CD4-positive, alpha-beta T cell (primary cell): ENCODE data around the gene NNAT. TPM values are rescaled to one million over a fixed set of nuclear protein-coding genes. Genes with fewer than 3 reads are reported as not detected.

Source experiments
- ATAC-seq: fragments of 200-7000 bp; cut with Tn5 transposase; one replicate; pipeline ENCODE4 v1.10.0; 2022; ENCODE audit warnings: mild to moderate bottlenecking; ENCODE audit not compliant: poor library complexity
- CTCF ChIA-PET: fragments of 350-600 bp; sonication (Branson Sonifier 250); formaldehyde crosslinking; loops from one replicate; lab custom pipeline; 2021; ENCODE audit warnings: antibody characterized with exemption, inconsistent platforms; lab: Charles Lee
- POLR2A ChIA-PET: fragments of 350-600 bp; sonication (Branson Sonifier 250); formaldehyde crosslinking; loops from one replicate; lab custom pipeline; 2021; ENCODE audit warnings: antibody characterized with exemption, inconsistent platforms; lab: Charles Lee
- DNase-seq, 14 experiments: peaks; one replicate each; pipeline ENCODE4 v3.0.0-alpha.2; 2013 to 2020; ENCODE audit warnings: mixed read lengths in 2 of 14
- H3K27ac ChIP-seq, 2 donors: one replicate each; pipeline versions ENCODE4 v1.5.1 to v1.7.0; 2013; ENCODE audit warnings: low read length in 2 of 2, low read depth in 1 of 2, mild to moderate bottlenecking in 1 of 2
- H3K27me3 ChIP-seq, 2 experiments: 1 replicate in 1 of 2; 2 replicates in 1 of 2; pipeline versions ENCODE4 v1.6.1 to v1.7.0; 2013; ENCODE audit warnings: low read length in 2 of 2, control low read depth in 1 of 2, mild to moderate bottlenecking in 1 of 2, moderate library complexity in 1 of 2; ENCODE audit not compliant: insufficient read depth in 2 of 2, control insufficient read depth in 1 of 2
- H3K36me3 ChIP-seq: one replicate; pipeline ENCODE4 v1.6.1; 2013; ENCODE audit warnings: low read length, control low read depth; ENCODE audit not compliant: insufficient read depth
- H3K4me1 ChIP-seq: one replicate; pipeline ENCODE4 v1.6.1; 2013; ENCODE audit warnings: low read length, control low read depth; ENCODE audit not compliant: insufficient read depth
- H3K4me3 ChIP-seq: one replicate; pipeline ENCODE4 v1.5.1; 2013; ENCODE audit warnings: mild to moderate bottlenecking, low read length, moderate library complexity
- H3K9me3 ChIP-seq, 2 experiments: 1 replicate in 1 of 2; 2 replicates in 1 of 2; pipeline versions ENCODE4 v1.6.1 to v1.7.0; 2013; ENCODE audit warnings: low read length in 2 of 2, mild to moderate bottlenecking in 2 of 2, control low read depth in 1 of 2, moderate library complexity in 1 of 2; ENCODE audit not compliant: control insufficient read depth in 1 of 2, insufficient read depth in 1 of 2
- H3K27ac Mint-ChIP-seq: one replicate; pipeline ENCODE4 v1.8.0; 2020; ENCODE audit warnings: mixed read lengths
- H3K27me3 Mint-ChIP-seq: one replicate; pipeline ENCODE4 v1.8.0; 2021; ENCODE audit warnings: mixed read lengths
- H3K36me3 Mint-ChIP-seq: one replicate; pipeline ENCODE4 v1.8.0; 2021; ENCODE audit warnings: low read depth, mixed read lengths
- H3K4me1 Mint-ChIP-seq: one replicate; pipeline ENCODE4 v1.8.0; 2021; ENCODE audit warnings: low read depth, mixed read lengths
- H3K4me3 Mint-ChIP-seq: one replicate; pipeline ENCODE4 v1.8.0; 2020; ENCODE audit warnings: mild to moderate bottlenecking, mixed read lengths
- H3K9me3 Mint-ChIP-seq: one replicate; pipeline ENCODE4 v1.8.0; 2020; ENCODE audit warnings: mixed read lengths
- intact Hi-C, 2 experiments: fragments of 100-400 bp; cut with DNase I in 1 of 2; cut with micrococcal nuclease in 1 of 2; formaldehyde crosslinking; loops; one replicate each; pipeline versions ENCODE4 v1.15.1 to v1.9.0; 2023 to 2025; cut with DNase I, micrococcal nuclease
- total RNA-seq, 174 experiments: library from RNA in 2 of 174; stranded (reverse) in 2 of 174; gene quantifications; one replicate each; pipeline ENCODE4 v1.2.3 and lab custom pipeline; 2021 to 2026
- TF ChIP-seq, protein P1 (sequence below): fragments of 200-600 bp; IDR thresholded peaks from one replicate; pipeline ENCODE4 v1.8.0; 2022; ENCODE audit warnings: antibody characterized with exemption, mild to moderate bottlenecking

Gene NNAT
- total RNA-seq, 2 experiments from 2014 or later: not detected

DNA sequence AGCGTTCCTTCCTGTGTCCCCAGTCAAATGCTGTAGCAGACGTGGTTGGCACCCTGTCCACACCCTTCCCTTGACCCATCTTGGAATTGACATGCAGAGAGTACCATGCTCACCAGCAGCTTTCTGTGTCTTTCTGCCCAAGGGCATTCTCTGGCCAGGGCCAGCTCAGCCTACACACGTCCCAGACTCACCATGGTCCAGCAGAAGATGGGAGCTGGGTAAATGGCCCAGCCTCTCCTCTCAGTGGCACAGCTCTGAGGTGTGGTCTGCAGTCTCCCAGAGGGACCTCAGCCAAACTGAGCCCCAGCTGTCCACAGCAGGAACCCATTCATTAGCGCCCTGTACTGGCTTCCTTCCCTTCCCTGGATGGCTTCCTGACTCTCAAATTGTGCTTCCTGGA lies 37.7 kb downstream of the NNAT start:
- POLR2A ChIA-PET: no interaction called here
- peaks cover 8 to 17% of the 10 kb centered on the region in 2 experiments for H3K27me3 ChIP-seq
- H3K4me3 Mint-ChIP-seq: no peak overlapping the region
- ATAC-seq: no peak
- intact Hi-C loops: no loop called here
- TF ChIP-seq, protein P1, sequence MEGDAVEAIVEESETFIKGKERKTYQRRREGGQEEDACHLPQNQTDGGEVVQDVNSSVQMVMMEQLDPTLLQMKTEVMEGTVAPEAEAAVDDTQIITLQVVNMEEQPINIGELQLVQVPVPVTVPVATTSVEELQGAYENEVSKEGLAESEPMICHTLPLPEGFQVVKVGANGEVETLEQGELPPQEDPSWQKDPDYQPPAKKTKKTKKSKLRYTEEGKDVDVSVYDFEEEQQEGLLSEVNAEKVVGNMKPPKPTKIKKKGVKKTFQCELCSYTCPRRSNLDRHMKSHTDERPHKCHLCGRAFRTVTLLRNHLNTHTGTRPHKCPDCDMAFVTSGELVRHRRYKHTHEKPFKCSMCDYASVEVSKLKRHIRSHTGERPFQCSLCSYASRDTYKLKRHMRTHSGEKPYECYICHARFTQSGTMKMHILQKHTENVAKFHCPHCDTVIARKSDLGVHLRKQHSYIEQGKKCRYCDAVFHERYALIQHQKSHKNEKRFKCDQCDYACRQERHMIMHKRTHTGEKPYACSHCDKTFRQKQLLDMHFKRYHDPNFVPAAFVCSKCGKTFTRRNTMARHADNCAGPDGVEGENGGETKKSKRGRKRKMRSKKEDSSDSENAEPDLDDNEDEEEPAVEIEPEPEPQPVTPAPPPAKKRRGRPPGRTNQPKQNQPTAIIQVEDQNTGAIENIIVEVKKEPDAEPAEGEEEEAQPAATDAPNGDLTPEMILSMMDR: no peak
- no peak overlapping the region for H3K27ac Mint-ChIP-seq
- CTCF ChIA-PET: no interaction called here
- peaks cover 54% of the 10 kb centered on the region for H3K27me3 Mint-ChIP-seq
- no peak for DNase-seq
- no peaks in the 10 kb centered on the region for H3K9me3 Mint-ChIP-seq
- no peaks in the 10 kb centered on the region for H3K4me1 ChIP-seq
- no peak overlapping the region for H3K27ac ChIP-seq
- H3K36me3 Mint-ChIP-seq: no peaks in the 10 kb centered on the region
- no peaks in the 10 kb centered on the region for H3K9me3 ChIP-seq
- H3K36me3 ChIP-seq: no peaks in the 10 kb centered on the region
- no peak overlapping the region for H3K4me3 ChIP-seq
- H3K4me1 Mint-ChIP-seq: no peaks in the 10 kb centered on the region

DNA sequence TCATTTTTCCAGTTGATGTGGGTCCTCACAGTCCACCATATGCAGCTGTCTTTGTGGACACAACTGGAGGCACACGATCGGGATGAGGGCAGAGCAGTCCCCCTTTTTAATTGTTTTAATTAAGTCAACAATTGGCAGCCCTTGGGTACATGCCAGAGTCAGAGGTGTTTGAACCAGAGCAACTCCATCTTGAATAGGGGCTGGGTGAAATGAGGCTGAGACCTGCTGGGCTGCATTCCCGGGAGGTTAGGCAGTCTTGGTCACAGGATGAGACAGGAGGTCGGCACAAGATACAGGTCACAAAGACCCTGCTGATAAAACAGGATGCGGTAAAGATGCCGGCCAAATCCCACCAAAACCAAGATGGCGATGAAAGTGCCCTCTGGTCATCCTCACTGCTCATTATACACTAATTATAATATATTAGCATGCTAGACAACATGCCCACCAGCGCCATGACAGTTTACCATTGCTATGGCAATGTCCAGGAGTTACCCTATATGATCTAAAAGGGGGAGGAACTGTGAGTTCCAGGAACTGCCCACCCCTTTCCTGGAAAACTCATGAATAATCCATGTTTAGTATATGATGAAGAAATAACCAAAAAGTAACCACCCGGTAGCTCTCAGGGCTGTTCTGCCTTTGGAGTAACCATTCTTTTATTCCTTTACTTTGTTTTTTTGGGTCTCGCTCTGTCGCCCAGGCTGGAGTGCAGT lies 38.4 kb downstream of the NNAT start:
- H3K4me3 ChIP-seq: no peak overlapping the region
- ChIA-PET CTCF (no interaction called here), POLR2A (no interaction called here)
- DNase-seq: no peak
- Mint-ChIP-seq H3K36me3 (no peaks in the 10 kb centered on the region), H3K4me1 (no peaks in the 10 kb centered on the region), H3K4me3 (no peak overlapping the region), H3K27ac (no peak overlapping the region), H3K9me3 (no peaks in the 10 kb centered on the region), H3K27me3 (peaks cover 51% of the 10 kb centered on the region)
- ATAC-seq: no peak
- peaks cover 4% of the 10 kb centered on the region for H3K4me1 ChIP-seq
- H3K9me3 ChIP-seq: peaks cover 0 to 4% of the 10 kb centered on the region in 2 experiments
- H3K27ac ChIP-seq: no peak overlapping the region
- intact Hi-C loops: no loop called here
- TF ChIP-seq, protein P1: no peak
- peaks cover 14 to 24% of the 10 kb centered on the region in 2 experiments for H3K27me3 ChIP-seq
- H3K36me3 ChIP-seq: no peaks in the 10 kb centered on the region

DNA sequence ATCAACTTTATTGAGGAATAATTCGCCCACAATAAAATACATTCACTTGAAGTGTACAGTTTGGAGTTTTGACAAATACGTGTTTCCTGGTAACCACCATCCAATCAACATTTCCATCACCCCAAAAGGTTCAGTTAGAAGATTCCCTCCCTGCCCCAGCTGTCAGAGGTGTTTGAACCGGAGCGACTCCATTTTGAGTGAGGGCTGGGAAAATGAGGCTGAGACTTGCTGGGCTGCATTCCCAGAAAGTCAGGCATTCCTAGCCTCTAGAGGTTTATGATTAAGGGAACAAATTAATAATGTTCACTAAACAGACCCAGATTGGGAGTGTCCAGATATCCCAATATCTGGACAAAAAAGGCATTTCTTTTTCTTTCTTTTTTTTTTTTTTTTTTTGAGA lies 39.6 kb downstream of the NNAT start:
- Histone ChIP-seq H3K27ac (no peak overlapping the region), H3K9me3 (peaks cover 0 to 8% of the 10 kb centered on the region in 2 experiments), H3K36me3 (no peaks in the 10 kb centered on the region), H3K27me3 (peaks cover 21 to 35% of the 10 kb centered on the region in 2 experiments), H3K4me3 (no peak overlapping the region), H3K4me1 (peaks cover 7% of the 10 kb centered on the region)
- no peak for DNase-seq
- Mint-ChIP-seq H3K27ac (no peak overlapping the region), H3K9me3 (no peaks in the 10 kb centered on the region), H3K4me1 (no peaks in the 10 kb centered on the region), H3K27me3 (peaks cover 53% of the 10 kb centered on the region), H3K36me3 (no peaks in the 10 kb centered on the region), H3K4me3 (no peak overlapping the region)
- ATAC-seq: no peak
- ChIA-PET POLR2A (no interaction called here), CTCF (no interaction called here)
- intact Hi-C loops: no loop called here
- TF ChIP-seq, protein P1: no peak
